Measurements from ENCODE around the gene TPMT.

DNA sequence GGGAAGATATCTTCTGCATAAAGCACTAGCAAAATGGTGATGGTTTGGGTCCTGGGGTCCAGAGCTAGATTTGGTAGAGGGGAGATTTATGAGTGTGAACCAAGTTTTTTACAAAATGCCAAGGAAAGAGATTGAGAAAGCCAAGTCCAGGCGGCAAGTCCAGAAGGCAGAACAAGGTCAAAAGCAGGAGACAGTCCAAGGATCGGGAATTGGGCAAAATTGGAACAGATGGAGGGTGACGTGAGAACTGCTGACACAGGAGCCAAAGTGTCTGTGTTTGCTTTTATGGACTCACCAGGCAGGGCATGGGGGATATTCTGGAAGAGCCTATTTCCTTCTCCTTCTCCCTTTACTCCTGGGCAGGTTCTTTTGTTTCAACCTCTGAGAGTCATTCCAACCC is 36.5 kb downstream of the TPMT start:
- TF ChIP-seq POLR2A (IDR thresholded peaks at IDR 0.05) = no peak
- TF ChIP-seq, protein P1, sequence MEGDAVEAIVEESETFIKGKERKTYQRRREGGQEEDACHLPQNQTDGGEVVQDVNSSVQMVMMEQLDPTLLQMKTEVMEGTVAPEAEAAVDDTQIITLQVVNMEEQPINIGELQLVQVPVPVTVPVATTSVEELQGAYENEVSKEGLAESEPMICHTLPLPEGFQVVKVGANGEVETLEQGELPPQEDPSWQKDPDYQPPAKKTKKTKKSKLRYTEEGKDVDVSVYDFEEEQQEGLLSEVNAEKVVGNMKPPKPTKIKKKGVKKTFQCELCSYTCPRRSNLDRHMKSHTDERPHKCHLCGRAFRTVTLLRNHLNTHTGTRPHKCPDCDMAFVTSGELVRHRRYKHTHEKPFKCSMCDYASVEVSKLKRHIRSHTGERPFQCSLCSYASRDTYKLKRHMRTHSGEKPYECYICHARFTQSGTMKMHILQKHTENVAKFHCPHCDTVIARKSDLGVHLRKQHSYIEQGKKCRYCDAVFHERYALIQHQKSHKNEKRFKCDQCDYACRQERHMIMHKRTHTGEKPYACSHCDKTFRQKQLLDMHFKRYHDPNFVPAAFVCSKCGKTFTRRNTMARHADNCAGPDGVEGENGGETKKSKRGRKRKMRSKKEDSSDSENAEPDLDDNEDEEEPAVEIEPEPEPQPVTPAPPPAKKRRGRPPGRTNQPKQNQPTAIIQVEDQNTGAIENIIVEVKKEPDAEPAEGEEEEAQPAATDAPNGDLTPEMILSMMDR (IDR thresholded peaks at IDR 0.05) = no peak
